Hepatocyte (in vitro differentiated cells): ENCODE results near the gene GABBR2.

Experiments
- EZH2 ChIP-seq: fragments of 200-600 bp; sonication (generic); IDR thresholded peaks from 2 replicates; pipeline ENCODE4 v1.6.1; 2016; ENCODE audit warnings: antibody characterized with exemption, mild to moderate bottlenecking, borderline replicate concordance
- TF ChIP-seq, protein P1 (sequence below): fragments of 200-600 bp; sonication (generic); IDR thresholded peaks from 2 replicates; pipeline ENCODE4 v1.5.1; 2016; ENCODE audit warnings: antibody characterized with exemption, mild to moderate bottlenecking; ENCODE audit not compliant: poor library complexity

DNA sequence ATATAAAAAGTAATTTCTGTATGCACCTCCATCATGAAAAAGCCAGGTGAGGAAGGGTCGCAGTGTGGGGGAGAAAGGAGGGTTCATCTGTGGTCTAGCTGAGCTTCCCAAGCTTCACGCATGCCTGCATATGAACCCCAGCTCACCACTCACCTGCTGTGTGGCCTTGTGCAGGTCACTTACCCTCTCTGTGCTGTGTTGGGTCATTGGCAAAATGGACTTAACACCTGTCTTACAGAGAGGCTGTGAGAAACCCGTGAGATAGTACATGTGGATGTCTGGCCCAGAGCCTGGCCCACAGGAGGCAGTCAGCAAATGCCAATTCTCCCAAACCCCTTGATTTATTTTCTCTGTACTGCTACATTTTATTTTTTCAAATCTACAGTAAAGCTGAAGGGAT is 88.9 kb downstream of the GABBR2 start:
- TF ChIP-seq, protein P1, sequence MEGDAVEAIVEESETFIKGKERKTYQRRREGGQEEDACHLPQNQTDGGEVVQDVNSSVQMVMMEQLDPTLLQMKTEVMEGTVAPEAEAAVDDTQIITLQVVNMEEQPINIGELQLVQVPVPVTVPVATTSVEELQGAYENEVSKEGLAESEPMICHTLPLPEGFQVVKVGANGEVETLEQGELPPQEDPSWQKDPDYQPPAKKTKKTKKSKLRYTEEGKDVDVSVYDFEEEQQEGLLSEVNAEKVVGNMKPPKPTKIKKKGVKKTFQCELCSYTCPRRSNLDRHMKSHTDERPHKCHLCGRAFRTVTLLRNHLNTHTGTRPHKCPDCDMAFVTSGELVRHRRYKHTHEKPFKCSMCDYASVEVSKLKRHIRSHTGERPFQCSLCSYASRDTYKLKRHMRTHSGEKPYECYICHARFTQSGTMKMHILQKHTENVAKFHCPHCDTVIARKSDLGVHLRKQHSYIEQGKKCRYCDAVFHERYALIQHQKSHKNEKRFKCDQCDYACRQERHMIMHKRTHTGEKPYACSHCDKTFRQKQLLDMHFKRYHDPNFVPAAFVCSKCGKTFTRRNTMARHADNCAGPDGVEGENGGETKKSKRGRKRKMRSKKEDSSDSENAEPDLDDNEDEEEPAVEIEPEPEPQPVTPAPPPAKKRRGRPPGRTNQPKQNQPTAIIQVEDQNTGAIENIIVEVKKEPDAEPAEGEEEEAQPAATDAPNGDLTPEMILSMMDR, result no peak
- TF ChIP-seq EZH2, result no peak
